ENCODE data around the gene TSHZ2. TPM values are rescaled to one million over a fixed set of nuclear protein-coding genes. Genes with fewer than 3 reads are reported as not detected.

TSHZ2 gene
- total RNA-seq, 1 experiment from 2014 or later: 0.07 TPM

DNA sequence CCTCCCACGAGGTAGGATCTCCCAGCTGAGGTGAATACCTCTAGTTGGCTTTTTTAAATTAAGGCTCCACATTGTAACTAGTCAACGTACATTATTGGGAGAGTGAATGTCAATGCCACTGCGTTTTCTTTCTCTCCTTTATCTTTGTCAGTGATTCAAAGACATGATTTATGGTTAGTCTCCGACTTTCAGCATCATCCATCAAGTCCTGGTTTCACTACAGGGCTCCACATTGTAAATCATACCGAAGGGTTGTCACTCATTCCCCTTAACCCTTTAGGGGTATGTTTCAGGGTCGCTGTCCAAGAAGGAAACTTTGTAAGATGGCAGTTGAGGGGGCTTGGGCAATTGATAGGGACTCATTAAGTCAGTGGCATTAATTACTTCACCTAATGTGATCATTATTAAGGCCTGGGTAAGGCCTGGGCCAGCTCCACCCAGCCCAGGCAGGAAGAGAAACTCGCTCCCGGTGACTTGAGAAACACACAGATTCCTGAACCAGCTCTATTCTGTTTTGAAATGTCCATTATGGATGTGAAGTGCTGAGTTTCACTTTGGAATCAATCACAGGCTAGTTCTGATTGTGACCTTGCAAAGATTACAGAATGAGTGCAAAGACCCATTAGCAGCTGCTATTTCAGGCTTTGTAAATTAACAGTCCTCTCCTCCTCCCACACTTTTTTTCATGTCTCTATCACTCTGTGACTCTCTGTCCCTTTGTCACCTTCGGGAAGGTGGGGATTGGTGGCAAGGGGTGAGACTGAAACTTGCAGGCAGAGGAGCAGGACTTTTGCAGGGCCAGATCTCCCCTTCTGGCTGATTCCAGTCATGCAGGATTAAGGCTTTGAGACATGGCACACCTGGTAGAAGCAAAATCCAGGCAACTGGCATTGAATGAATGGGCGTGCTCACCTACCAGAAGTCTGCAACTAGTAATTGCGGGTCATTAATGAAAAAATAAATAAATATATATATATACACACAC, 222.4 kb downstream of the TSHZ2 start:
- Mint-ChIP-seq H3K36me3 (ENCODE audit: insufficient read depth in 1 of 3, low read depth in 3 of 3) (no peaks in the 10 kb centered on the region), H3K9me3 (no peaks in the 10 kb centered on the region), H3K27ac (no peak overlapping the region), H3K4me3 (no peak overlapping the region), H3K4me1 (peaks cover 4 to 5% of the 10 kb centered on the region in 2 experiments), H3K27me3 (ENCODE audit: low read depth) (no peaks in the 10 kb centered on the region)
- Histone ChIP-seq H3K4ac (ENCODE audit: low read depth, low read length) (no peak overlapping the region), H3K4me2 (ENCODE audit: insufficient read depth, insufficient read length, low read length) (no peak overlapping the region), H2AFZ (ENCODE audit: low read length) (no peak overlapping the region), H3K56ac (ENCODE audit: insufficient read length, low read depth, low read length) (no peak overlapping the region), H3K79me1 (ENCODE audit: insufficient read depth, low read depth, low read length, poor library complexity, severe bottlenecking) (no peaks in the 10 kb centered on the region), H2AK5ac (ENCODE audit: insufficient read length, low read length) (no peak overlapping the region), H3K14ac (ENCODE audit: insufficient read depth, low read length) (no peak overlapping the region), H3K79me2 (ENCODE audit: insufficient read depth, low read length) (no peaks in the 10 kb centered on the region), H4K20me1 (ENCODE audit: control insufficient read depth, insufficient read depth, insufficient read length) (no peaks in the 10 kb centered on the region), H4K8ac (replicated peaks; ENCODE audit: insufficient read length, low read depth, low read length) (no peak overlapping the region), H2BK12ac (ENCODE audit: insufficient read length, low read depth, low read length) (no peak overlapping the region), H3K23ac (ENCODE audit: insufficient read length, low read depth, low read length) (no peak overlapping the region), H3K27ac (ENCODE audit: insufficient read length, low read depth, low read length) (no peak overlapping the region), H3T11ph (ENCODE audit: low read length) (no peak overlapping the region), H3K18ac (ENCODE audit: insufficient read length, low read depth, low read length) (no peak overlapping the region), H4K91ac (ENCODE audit: insufficient read length, low read depth, low read length) (no peak overlapping the region), H2BK15ac (ENCODE audit: low read depth, low read length) (no peak overlapping the region), H3K27me3 (ENCODE audit: insufficient read depth, low read length) (no peaks in the 10 kb centered on the region), H2BK5ac (ENCODE audit: insufficient read length, low read length) (no peak overlapping the region), H2BK120ac (ENCODE audit: low read depth, low read length, poor library complexity, severe bottlenecking) (no peak overlapping the region), H4K5ac (ENCODE audit: insufficient read length, low read depth, low read length) (no peak overlapping the region), H3K4me1 (ENCODE audit: insufficient read depth, low read length) (no peaks in the 10 kb centered on the region; the same call in 1 of the 2 replicates), H3K23me2 (ENCODE audit: insufficient read length, low read depth, low read length, poor library complexity, severe bottlenecking) (no peaks in the 10 kb centered on the region), H3K9me3 (ENCODE audit: control insufficient read depth, low read depth, low read length) (no peaks in the 10 kb centered on the region), H3K9ac (ENCODE audit: extremely low read depth, insufficient read length, low read length) (no peak overlapping the region), H2BK20ac (ENCODE audit: low read depth, low read length, poor library complexity, severe bottlenecking) (no peak overlapping the region)
- no peak for DNase-seq
- TF ChIP-seq, protein P1, sequence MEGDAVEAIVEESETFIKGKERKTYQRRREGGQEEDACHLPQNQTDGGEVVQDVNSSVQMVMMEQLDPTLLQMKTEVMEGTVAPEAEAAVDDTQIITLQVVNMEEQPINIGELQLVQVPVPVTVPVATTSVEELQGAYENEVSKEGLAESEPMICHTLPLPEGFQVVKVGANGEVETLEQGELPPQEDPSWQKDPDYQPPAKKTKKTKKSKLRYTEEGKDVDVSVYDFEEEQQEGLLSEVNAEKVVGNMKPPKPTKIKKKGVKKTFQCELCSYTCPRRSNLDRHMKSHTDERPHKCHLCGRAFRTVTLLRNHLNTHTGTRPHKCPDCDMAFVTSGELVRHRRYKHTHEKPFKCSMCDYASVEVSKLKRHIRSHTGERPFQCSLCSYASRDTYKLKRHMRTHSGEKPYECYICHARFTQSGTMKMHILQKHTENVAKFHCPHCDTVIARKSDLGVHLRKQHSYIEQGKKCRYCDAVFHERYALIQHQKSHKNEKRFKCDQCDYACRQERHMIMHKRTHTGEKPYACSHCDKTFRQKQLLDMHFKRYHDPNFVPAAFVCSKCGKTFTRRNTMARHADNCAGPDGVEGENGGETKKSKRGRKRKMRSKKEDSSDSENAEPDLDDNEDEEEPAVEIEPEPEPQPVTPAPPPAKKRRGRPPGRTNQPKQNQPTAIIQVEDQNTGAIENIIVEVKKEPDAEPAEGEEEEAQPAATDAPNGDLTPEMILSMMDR (conservative IDR thresholded peaks at IDR 0.05): peak; percentile 20; the same call in 1 of the 3 replicates
- WGBS (ENCODE audit: extremely low coverage, insufficient read length, low lambda C conversion rate): no CpG with 5 or more reads among the region's 11 CpGs

Data from H9 (cell line).